ENCODE results near the gene RFC4. TPM values are rescaled to one million over a fixed set of nuclear protein-coding genes. Genes with fewer than 3 reads are reported as not detected.

RFC4 gene
- total and polyA plus RNA-seq, 2 experiments from 2014 or later = 73.3 to 107 TPM

DNA sequence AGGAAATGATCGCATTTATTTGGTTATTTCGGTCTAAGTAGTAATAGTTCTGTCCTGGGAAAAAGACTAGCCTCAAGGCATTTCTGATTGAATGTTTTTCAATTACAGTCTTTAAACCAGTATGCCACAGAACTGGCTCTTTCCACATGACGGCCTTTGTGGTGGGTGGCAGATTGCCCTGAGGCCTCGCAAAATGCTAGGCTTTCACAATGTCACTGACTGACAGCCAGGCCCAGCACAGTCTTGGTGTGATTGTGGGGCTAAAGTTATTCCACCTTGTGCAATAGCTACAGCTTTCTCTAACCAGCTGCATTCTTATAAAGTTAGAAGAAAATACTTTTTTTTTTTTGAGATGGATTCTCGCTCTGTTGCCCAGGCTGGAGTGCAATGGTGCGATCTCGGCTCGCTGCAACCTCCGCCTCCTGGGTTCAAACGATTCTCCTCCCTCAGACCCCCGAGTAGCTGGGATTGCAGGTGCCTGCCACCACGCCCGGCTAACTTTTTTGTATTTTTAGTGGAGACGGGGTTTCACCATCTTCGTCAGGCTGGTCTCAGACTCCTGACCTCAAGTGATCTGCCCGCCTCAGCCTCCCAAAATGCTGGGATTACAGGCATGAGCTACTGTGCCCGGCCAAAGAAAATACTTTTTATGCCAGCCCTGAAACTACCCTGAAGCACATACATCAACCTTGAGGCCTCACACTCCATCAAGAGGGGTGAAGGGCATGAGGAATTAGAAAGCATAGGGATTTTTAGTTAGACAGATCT is 33.8 kb upstream of the RFC4 start (continued):
- TF ChIP-seq, protein P1, sequence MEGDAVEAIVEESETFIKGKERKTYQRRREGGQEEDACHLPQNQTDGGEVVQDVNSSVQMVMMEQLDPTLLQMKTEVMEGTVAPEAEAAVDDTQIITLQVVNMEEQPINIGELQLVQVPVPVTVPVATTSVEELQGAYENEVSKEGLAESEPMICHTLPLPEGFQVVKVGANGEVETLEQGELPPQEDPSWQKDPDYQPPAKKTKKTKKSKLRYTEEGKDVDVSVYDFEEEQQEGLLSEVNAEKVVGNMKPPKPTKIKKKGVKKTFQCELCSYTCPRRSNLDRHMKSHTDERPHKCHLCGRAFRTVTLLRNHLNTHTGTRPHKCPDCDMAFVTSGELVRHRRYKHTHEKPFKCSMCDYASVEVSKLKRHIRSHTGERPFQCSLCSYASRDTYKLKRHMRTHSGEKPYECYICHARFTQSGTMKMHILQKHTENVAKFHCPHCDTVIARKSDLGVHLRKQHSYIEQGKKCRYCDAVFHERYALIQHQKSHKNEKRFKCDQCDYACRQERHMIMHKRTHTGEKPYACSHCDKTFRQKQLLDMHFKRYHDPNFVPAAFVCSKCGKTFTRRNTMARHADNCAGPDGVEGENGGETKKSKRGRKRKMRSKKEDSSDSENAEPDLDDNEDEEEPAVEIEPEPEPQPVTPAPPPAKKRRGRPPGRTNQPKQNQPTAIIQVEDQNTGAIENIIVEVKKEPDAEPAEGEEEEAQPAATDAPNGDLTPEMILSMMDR (conservative IDR thresholded peaks at IDR 0.05; ENCODE audit: low read depth in 2 of 2) = no peak
- TF ChIP-seq EZH2phosphoT487 (IDR thresholded peaks at IDR 0.05; ENCODE audit: unreplicated experiment) (no peak), EZH2 (IDR thresholded peaks at IDR 0.05; ENCODE audit: low read depth, unreplicated experiment) (no peak), ZNF114 (CRISPR knock-in tag; IDR thresholded peaks at IDR 0.05) (no peak), STAT1 (IDR thresholded peaks at IDR 0.05; ENCODE audit: unreplicated experiment) (no peak)
- TF ChIP-seq, protein P2, sequence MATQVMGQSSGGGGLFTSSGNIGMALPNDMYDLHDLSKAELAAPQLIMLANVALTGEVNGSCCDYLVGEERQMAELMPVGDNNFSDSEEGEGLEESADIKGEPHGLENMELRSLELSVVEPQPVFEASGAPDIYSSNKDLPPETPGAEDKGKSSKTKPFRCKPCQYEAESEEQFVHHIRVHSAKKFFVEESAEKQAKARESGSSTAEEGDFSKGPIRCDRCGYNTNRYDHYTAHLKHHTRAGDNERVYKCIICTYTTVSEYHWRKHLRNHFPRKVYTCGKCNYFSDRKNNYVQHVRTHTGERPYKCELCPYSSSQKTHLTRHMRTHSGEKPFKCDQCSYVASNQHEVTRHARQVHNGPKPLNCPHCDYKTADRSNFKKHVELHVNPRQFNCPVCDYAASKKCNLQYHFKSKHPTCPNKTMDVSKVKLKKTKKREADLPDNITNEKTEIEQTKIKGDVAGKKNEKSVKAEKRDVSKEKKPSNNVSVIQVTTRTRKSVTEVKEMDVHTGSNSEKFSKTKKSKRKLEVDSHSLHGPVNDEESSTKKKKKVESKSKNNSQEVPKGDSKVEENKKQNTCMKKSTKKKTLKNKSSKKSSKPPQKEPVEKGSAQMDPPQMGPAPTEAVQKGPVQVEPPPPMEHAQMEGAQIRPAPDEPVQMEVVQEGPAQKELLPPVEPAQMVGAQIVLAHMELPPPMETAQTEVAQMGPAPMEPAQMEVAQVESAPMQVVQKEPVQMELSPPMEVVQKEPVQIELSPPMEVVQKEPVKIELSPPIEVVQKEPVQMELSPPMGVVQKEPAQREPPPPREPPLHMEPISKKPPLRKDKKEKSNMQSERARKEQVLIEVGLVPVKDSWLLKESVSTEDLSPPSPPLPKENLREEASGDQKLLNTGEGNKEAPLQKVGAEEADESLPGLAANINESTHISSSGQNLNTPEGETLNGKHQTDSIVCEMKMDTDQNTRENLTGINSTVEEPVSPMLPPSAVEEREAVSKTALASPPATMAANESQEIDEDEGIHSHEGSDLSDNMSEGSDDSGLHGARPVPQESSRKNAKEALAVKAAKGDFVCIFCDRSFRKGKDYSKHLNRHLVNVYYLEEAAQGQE (IDR thresholded peaks at IDR 0.05; ENCODE audit: unreplicated experiment) = no peak
- TF ChIP-seq, protein P3, sequence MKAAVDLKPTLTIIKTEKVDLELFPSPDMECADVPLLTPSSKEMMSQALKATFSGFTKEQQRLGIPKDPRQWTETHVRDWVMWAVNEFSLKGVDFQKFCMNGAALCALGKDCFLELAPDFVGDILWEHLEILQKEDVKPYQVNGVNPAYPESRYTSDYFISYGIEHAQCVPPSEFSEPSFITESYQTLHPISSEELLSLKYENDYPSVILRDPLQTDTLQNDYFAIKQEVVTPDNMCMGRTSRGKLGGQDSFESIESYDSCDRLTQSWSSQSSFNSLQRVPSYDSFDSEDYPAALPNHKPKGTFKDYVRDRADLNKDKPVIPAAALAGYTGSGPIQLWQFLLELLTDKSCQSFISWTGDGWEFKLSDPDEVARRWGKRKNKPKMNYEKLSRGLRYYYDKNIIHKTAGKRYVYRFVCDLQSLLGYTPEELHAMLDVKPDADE (IDR thresholded peaks at IDR 0.05) = no peak

DNA sequence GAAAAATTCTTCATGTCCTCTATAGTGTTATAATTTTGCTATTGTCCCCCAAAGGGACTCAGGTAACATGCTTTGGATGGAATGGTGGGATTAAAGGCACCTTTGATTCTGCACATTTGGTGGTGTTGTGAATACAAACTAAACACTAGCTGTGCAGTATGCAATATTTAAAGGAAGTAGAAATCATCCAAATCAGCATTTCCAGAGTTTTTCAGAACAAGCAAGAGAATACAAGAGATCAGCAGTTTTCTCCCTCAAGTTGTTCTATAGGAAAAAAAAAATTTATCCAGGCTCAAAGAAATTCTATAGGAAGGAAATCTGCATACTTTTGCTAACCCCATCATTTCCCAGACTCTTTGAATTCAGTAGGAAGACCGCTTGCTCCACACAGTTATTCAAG is 26.0 kb upstream of the RFC4 start:
- ATAC-seq (no peak), DNase-seq (ENCODE audit: low spot score) (no peak)
- no peaks in the 10 kb centered on the region for H3K9me3 Mint-ChIP-seq
- TF ChIP-seq EZH2phosphoT487 (IDR thresholded peaks at IDR 0.05; ENCODE audit: unreplicated experiment) (no peak), EZH2 (IDR thresholded peaks at IDR 0.05; ENCODE audit: low read depth, unreplicated experiment) (no peak), CREB1 (CRISPR knock-in tag; IDR thresholded peaks at IDR 0.05; ENCODE audit: low read depth) (no peak), POLR2AphosphoS5 (IDR thresholded peaks at IDR 0.05; ENCODE audit: low read depth) (no peak), JUNB (IDR thresholded peaks at IDR 0.05; ENCODE audit: unreplicated experiment) (no peak)
- TF ChIP-seq, protein P2 (IDR thresholded peaks at IDR 0.05; ENCODE audit: unreplicated experiment) = no peak
- H3K4me3 ChIP-seq = no peak overlapping the region
- peaks cover 3% of the 10 kb centered on the region; the same call in 1 of the 2 replicates for H3K9me2 ChIP-seq (ENCODE audit: insufficient read depth)
- H3K27ac ChIP-seq (ENCODE audit: low read depth) = no peak overlapping the region
- no peaks in the 10 kb centered on the region for H4K20me1 ChIP-seq (replicated peaks; ENCODE audit: insufficient read depth)
- peaks cover 29% of the 10 kb centered on the region for H3K27me3 ChIP-seq (ENCODE audit: insufficient read depth)
- H3K36me3 ChIP-seq (ENCODE audit: insufficient read depth) = no peaks in the 10 kb centered on the region
- H3K27me3 Mint-ChIP-seq (ENCODE audit: insufficient read depth, low read depth, poor library complexity) = peaks cover 17% of the 10 kb centered on the region
- H3K4me2 ChIP-seq = no peak overlapping the region
- H3K79me2 ChIP-seq (replicated peaks; ENCODE audit: insufficient read depth) = no peaks in the 10 kb centered on the region
- H3K36me3 Mint-ChIP-seq (ENCODE audit: low read depth) = no peaks in the 10 kb centered on the region
- no peak overlapping the region for H3K4me3 Mint-ChIP-seq
- H3K4me1 ChIP-seq (ENCODE audit: insufficient read depth) = no peaks in the 10 kb centered on the region
- H2AFZ ChIP-seq = no peak overlapping the region
- H3K27ac Mint-ChIP-seq = no peak overlapping the region
- H3K4me1 Mint-ChIP-seq = peaks cover 3% of the 10 kb centered on the region; the same call in 2 of the 3 replicates
- H3F3A ChIP-seq (replicated peaks; ENCODE audit: low read depth) = no peaks in the 10 kb centered on the region; the same call in 1 of the 2 replicates
